HG03039 (cell line): ENCODE results near the gene BCAS3.
"Not testable (repeated sequence)": the region's sequence is repeated elsewhere in the genome, so short reads cannot be mapped to it uniquely, and the experiment has no call there.

Source experiments
- ATAC-seq: cut with Tn5 transposase; IDR thresholded peaks from one replicate; pipeline ENCODE4 v1.9.1; 2021; ENCODE audit warnings: mild to moderate bottlenecking, moderate library complexity; ENCODE audit not compliant: unreplicated experiment

BCAS3 gene

DNA sequence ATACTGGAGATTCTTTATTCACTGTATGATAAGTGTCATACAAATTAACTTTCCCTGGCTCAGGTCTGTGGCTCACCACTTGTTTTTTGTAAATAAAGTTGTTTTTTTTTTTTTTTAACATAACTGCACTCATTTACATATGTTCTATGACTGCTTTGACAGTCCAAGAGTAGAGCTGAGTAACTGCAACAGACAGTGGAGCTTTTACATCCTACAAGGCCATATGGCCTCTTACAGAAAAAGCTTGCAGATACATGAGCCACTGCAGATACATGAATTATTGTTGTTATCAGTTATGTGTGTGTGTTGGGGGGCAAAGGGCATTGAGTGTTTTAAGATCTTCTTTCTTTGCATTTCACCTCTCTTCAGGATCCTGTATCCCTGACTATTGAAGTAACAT is 311.7 kb downstream of the BCAS3 start:
- ATAC-seq = no peak

DNA sequence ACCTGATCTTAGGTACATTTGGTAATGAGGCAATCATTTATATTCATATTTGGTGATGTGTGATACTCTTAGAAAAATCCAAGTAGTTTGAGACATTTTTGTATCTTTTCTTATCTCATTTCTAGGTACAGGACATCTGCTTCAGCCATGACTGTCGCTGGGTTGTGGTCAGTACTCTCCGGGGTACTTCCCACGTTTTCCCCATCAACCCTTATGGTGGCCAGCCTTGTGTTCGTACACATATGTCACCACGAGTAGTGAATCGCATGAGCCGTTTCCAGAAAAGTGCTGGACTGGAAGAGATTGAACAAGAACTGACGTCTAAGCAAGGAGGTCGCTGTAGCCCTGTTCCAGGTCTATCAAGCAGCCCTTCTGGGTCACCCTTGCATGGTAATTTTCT is 312.2 kb downstream of the BCAS3 start:
- no peak for ATAC-seq

DNA sequence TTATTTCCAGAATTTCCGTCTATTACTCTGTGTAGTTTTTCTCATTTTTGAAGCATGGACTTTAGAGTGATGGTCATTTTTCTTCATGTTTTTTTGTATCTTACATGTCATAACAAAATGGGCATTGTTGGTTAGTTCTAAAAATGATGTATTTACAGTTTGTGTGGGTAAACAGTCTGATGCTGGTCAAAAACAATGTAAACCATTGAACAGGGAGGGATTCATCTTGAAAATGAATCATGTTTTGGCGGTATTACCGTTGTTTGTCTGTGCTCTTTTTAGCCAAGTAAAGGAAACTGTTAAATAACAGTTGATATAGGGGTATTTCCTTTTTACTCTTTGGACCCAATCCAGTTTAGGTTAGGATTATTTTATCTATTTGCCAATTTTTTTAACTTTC is 315.8 kb downstream of the BCAS3 start:
- ATAC-seq = no peak

DNA sequence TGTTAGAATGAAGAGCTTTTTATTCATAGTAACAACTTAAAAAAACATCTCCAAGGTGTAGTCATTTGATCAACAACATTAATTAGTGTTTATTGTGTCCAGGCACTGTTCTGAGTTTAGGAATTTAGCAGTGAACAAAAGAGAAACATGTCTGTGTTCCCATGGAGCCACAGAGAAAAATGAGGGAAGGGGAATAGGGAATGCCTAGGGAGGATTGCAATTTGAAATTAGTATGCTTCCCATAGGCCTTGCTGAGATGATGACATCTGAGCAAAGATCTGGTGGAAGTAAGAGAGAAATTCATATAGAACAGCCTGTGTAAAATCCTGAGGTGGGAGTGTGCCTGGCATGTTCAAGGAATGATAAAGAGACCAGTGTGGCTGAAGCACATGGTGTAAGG is 318.0 kb downstream of the BCAS3 start:
- no peak for ATAC-seq

DNA sequence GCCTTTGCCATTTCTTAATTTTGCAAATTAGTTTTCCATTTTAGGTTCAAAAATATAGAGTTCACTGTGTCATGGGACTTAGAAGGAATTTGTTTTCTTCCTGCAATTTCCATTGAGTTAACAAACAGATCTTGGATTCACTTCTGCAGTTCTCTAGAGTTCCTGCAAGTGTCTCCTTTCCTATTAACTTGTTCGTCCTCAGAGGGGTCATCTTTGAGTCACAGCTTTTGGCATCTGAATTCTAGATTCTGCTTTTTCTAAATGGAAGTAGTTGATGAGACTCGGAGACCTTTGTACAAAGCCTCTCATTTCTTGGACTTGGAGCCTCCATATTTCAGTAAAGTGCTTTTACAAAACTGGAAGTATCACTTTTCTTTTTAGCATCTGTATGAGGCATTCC is 323.3 kb downstream of the BCAS3 start:
- no peak for ATAC-seq

DNA sequence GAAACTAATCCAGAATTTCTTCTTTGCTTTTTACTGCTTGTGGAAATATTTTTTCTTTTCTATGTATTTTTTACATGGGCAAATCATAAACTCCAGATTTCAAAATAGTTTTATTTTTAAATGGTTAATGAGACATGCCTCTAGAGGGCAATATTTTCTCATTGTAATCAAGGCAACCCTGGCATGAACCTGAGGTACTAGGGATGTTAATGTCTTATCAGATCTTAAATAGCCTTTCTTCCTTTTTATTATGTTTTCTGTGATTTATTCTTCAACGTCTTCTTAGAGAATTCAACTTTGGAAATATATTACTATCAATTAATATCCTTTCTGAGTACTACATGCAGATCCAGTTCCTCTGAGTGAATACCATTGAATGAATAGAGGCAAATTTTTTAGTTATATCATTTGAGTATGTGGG is 324.7 kb downstream of the BCAS3 start:
- no peak for ATAC-seq

DNA sequence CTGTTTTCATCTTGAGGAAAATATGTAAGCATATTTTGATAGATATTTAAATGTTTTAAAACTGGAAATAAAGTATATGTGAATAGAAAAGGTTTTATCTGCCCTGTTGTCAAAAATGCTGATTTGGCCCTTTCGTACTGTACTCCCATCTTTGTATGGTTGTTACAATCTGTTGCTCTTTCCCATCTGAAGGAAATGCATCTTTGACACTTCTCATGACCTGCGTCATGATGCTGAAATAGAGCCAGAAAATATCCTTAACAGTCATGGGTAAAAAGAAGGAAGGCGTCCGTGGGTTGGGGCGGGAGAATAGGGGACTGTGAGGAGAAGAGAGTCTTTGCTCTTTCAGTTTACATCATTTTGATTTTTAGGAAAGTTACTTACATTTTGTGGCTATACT is 327.7 kb downstream of the BCAS3 start:
- no peak for ATAC-seq

DNA sequence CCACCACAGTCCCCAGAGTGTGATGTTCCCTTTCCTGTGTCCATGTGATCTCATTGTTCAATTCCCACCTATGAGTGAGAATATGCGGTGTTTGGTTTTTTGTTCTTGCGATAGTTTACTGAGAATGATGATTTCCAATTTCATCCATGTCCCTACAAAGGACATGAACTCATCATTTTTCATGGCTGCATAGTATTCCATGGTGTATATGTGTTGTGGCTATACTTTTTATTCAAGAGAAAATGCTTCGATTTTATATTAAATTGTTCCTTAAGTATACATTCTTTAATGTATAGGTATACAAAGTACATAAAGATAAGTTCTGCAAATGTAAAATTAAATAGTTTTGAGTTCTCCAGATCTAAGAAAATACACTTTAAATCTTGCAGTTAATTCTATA is 328.3 kb downstream of the BCAS3 start:
- ATAC-seq = not testable (repeated sequence)

DNA sequence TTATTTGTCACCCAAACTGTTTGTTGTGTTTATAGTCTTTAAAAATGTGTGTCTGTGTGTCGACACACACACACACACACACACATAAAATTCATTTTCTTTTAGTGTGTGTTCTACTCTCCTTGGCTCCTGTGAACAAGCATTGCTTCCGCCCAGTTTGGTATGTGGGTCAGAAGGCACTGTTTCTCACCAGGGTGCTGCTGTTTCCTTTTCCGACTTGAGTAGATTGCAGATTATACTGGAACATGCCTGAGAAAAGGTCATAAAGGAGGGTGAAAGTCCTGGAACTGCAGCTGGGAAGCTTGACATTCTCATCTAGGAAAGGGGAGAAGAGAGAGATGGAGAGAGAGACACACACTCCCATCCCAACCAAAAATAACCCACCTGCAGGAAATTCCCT is 330.3 kb downstream of the BCAS3 start:
- no peak for ATAC-seq

DNA sequence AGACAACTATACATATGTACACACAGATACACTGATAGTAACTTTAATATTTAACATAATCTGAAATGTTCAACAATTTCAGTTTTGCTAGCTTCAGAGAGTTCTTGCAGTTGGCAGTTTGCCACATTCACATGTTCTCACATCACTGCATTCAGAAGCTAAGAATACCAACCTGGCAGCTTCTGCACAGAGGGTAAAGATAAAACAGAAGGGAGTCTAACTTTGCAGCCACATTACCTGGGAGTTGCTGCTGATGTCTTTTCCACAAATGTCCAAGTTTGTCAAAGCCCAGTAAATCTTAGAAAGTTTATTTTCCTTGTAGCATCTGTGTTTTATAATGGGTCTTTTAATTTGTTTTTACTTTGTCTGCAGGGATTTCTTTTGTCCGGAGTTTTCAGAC is 332.0 kb downstream of the BCAS3 start:
- ATAC-seq = no peak

DNA sequence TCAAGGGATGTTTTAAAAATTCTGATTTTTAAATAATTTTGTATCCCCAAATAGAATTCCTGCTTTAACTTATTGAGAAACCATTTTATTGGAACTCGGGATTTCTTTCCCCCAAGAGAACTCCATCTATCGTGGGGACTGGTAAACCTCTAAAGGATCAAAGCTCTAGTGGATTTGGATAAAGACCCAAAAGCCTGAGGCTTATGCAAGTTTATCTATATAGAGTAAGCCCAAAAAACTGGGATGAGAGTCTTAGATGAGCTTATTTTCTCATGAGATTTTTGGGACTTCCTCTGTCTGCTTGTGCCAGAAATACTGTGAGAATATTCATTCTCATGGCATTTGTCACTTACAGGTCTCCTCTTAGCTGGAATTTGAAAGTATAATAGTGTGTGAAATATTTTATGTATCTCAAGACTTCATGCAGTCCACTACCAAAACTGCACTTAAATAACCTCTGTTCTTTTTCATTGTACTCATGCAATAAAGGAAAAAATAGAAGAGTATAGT is 333.1 kb downstream of the BCAS3 start:
- ATAC-seq = no peak

DNA sequence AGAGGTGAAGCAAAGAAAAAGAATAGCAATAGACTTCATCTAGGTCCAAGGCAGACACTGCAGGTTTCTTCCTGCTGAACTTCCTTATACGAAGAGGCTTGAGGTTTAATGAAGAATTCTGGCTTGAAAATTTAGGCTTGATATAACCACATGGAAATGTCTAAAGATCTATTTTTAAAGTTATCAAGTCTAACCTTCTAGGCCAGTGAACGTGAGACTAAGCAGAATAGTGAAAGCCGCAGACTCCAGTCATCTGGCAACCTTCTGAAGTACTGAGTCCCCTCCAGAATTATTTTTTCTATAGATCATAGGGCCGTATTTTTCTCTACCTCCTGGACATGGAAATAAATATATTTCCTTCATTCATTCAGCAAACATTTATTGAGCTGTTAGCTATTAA is 333.6 kb downstream of the BCAS3 start:
- ATAC-seq = no peak

DNA sequence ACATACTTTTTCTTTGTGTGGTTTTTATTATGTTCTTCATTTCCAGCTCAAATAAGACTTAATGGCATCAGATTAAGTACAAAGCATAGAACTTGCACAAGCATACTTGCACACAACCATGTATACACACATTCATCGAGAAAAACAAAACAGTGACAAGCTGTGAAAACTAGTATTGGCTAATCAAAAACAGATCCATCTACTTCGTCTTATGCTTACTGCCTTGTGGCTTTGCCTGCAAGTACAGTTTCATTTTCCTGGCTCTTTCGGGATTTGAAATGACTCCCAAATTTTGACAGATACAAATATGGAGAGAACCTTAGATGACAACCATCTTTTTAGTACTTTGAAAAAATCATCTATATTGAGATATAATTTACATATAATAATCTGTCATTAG is 338.3 kb downstream of the BCAS3 start:
- no peak for ATAC-seq

DNA sequence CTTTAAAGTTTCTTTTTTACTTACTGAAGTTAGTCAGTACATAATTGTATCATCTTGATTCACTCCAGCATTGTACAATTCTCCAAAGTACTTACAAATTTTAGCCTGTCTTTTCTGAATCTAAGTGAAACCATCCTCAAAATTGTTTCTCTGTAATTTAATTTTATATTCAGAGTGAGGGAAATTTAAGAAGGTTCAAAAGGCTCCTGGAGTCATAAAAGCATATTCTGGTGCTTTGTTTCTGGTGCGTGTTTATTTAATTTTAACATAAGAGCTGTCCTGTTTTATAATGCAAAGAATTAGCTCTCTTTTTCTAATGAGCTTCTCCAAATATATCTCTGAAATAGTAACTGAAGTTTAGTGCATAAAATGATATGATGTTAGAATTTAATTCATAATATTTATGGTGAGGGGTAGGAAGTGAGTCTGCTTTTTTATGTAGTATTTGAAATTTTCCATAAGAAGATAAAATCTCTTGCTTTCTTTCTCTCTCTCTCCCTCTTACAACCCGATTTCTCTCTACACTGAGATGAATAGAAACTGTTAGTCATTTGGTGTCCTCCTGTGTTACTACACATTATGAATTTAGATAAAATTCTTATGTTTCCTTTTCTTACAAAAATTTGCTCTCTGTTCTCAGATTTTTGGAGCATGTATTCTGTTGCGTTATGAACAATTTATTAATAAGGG is 339.8 kb downstream of the BCAS3 start:
- no peak for ATAC-seq

DNA sequence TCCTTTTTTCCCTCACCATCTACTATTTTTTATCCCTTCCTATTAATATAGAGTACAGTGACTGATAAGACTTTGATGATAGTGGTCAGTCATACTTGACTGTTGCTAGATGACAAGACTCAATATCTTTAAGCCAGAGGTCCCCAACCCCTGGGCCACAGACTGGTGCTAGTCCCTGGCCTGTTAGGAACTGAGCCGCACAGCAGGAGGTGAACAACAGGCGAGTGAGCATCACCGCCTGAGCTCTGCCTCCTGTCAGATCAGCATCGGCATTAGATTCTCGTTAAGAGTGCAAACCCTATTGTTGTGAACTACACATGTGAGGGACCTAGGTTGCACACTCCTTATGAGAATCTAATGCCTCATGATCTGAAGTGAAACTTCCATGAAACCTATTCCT is 341.3 kb downstream of the BCAS3 start:
- no peak for ATAC-seq

DNA sequence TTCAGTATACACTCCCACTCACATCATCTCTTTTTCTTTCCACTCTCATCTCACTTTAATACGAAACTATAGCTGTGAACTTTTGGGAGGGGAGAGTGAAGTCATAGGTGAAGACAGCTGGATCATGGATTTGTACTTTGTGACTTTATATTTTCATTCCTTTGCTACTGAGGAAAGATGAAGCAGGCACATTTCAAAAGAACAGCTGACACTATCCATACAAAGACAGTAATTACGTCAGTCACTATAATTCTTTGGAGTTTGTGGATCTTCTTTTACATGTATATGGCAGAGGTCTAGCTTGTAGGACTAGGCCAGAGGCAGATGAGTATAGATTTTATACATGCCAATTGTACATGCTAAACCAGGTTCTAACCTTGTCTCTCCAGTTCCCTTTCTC is 346.3 kb downstream of the BCAS3 start:
- no peak for ATAC-seq

DNA sequence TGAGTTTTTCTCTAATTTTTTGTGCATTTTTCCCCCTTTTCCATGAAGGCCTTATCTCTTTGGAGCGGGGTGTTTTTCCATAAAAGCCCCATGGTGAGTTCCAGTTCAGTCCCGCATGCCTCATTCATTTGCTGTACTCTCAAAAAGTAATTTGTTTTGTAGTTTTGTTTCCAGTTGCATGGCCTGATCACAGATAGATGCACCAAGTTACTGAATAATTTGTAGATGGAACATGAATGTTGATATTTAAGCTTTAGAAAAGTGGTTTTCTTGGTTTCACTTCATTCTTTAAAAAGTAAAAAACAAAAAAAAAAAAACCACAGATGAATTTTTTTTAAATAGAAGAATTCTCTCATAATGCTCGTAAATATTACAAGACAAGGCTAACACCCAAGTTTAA is 349.2 kb downstream of the BCAS3 start:
- ATAC-seq = no peak

DNA sequence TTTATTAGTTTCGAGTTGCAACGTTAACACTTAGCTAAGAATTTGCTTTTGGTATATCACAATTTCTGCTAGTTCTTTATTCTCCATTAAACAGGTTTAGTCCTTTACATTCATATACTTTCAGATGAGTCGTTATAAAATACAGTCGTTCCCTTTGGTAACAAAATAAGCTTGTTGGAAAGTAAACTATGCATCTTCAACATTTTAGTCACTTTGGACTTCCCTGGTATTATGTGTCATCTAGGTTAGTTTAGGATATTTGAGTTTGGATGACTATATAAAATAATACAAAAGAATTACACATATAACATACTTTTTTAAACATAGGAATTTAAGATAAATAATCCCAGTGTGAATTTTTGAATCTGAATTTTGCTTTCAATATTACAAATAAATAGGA is 351.5 kb downstream of the BCAS3 start:
- ATAC-seq = no peak

DNA sequence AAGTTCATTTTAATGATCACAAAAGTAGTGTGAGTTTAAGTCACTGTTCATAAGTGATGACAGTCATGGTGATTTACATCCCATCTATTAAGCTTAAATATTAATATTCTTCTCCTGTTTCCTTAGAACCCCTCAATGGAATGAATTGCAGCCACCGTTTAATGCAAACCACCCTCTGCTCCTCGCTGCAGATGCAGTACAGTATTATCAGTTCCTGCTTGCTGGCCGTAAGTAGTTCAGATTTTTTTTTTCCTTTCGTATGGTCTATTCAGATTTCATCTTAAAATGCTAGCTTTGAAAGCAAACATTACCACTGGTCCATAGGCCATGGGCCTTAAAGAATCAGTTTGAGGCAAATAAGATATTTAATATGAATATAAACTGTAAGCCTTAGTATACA is 363.0 kb downstream of the BCAS3 start:
- ATAC-seq = no peak

DNA sequence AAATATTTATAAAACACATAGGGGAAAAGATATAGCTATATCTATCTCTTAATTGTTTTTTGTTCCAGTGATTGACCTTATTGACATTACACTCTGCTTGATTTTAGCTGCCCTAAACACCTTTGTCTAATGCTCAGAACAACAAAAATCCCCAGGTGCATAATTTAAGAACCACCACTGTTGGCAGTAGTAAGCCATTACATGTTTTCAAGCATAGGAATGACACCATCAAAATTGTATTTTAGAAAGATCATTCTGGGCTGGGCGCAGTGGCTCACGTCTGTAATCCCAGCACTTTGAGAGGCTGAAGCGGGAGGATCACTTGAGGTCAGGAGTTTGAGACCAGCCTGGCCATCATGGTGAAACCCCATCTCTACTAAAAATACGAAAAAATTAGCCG is 364.7 kb downstream of the BCAS3 start:
- not testable (repeated sequence) for ATAC-seq

DNA sequence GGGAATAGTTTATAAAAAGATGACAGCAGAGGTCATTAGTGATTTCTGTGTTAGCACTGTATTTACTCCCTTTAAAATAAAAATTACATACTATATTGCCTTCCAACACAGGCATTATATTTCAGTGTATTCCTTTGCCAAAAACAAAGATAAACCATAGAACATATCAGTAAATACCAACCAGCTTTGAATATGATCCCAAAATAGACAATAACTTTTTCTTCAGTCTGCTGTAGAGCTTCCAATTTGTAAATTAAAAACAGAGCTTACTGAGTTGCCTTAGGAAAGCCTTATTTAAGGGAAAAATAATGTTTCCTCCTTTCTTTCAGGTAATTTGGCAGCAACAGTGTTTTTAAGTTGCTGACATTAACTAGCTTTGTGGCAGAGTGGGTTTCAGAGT is 369.9 kb downstream of the BCAS3 start:
- no peak for ATAC-seq

DNA sequence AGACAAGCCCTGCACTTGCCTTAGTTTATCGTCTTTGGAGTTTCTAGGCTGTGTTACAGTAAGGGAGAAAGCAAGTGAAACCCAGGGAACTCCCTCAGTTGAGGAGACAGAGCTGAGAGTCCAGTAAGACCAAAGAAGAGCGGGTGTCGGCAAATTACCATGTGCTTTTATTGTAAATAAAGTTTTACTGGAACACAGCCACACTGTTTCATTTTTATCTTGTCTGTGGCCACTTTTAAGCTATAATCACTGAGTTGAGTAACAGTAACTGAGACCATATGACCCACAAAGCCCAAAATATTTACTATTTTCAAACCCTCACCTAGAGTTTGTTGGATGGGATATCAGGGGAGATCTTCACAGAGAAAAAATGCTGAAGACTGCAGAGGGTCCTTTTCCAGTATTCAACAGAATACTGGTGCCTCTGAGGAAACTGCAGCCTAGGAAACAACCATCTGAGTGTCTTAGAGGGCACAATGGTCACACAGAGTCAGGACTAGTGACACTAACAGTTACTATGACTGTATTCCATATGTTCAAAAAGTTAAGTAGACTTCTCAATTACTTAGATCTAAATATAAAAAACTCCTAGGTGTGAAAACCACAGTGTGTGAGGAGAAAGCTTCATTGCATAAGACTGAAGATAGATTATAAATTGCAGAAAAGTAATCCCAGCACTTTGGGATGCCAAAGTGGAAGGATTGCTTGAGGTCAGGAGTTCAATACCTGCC is 370.9 kb downstream of the BCAS3 start:
- no peak for ATAC-seq

DNA sequence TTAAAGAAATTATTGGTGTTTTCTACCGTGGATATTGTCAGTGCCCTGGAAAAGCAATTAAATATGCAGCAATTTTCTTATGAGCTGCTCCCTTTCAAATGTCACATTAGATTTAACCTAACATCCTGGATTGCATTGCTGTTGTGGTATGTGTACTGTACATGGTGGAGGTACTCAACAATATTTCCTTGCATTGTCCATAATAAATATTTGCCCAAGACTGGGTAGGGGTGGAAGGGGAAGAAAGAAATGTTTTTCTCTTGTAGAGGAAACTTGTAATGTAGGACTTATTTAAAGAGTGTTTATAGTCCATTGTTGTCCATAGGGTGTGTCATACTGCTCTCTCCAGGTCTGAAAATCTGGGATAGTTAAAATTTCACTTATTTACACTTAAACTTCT is 375.8 kb downstream of the BCAS3 start:
- no peak for ATAC-seq
